ENCODE measurements around the gene TSPAN9.

Gene TSPAN9

GRCh38 chr12:3145033-3145432, 67.9 kb downstream of the TSPAN9 start:
- DNase-seq: no peak

GRCh38 chr12:3145546-3146310, 68.5 kb downstream of the TSPAN9 start:
- no peak for DNase-seq

- no peak for DNase-seq
Measured at GRCh38 chr12:3147260-3147659, 70.1 kb downstream of the TSPAN9 start.

GRCh38 chr12:3148366-3149000, 71.3 kb downstream of the TSPAN9 start:
- no peak for DNase-seq

GRCh38 chr12:3149515-3150307, 72.5 kb downstream of the TSPAN9 start:
- DNase-seq: no peak

- no peak for DNase-seq
Measured at GRCh38 chr12:3150308-3150670, 73.1 kb downstream of the TSPAN9 start.

GRCh38 chr12:3150931-3151835, 74.0 kb downstream of the TSPAN9 start:
- DNase-seq: no peak

GRCh38 chr12:3152011-3152511, 74.9 kb downstream of the TSPAN9 start:
- no peak for DNase-seq

- DNase-seq: peak in 1 of 2 experiments; percentile 7
Measured at GRCh38 chr12:3152892-3153291, 75.7 kb downstream of the TSPAN9 start.

GRCh38 chr12:3154006-3154405, 76.8 kb downstream of the TSPAN9 start:
- DNase-seq: no peak

- no peak for DNase-seq
Measured at GRCh38 chr12:3155702-3156370, 78.7 kb downstream of the TSPAN9 start.

- no peak for DNase-seq
Measured at GRCh38 chr12:3157581-3158323, 80.6 kb downstream of the TSPAN9 start.

GRCh38 chr12:3158851-3159465, 81.8 kb downstream of the TSPAN9 start:
- no peak for DNase-seq

- DNase-seq: no peak
Measured at GRCh38 chr12:3160081-3160480, 82.9 kb downstream of the TSPAN9 start.

- DNase-seq: no peak
Measured at GRCh38 chr12:3161861-3162260, 84.7 kb downstream of the TSPAN9 start.

- DNase-seq: no peak
Measured at GRCh38 chr12:3164454-3165077, 87.4 kb downstream of the TSPAN9 start.

GRCh38 chr12:3165078-3165980, 88.2 kb downstream of the TSPAN9 start:
- DNase-seq: no peak

GRCh38 chr12:3167636-3168035, 90.5 kb downstream of the TSPAN9 start:
- DNase-seq: no peak
